BLaER1 treated with 17β-estradiol and CSF1 and Interleukin-3, amounts not matched to agents 10 nM and 100 nM (cell line): ENCODE data around the gene ACE.
A peak's percentile ranks its signal among the peaks of the same experiment; 100 is the strongest.

Experiments used
- H3K27ac ChIP-seq, 11 experiments: shearing (Covaris generic); formaldehyde crosslinking; 2 replicates each; pipeline ENCODE4 v1.8.1; 2022
- H3K27me3 ChIP-seq, 11 experiments: shearing (Covaris generic); formaldehyde crosslinking; 2 replicates each; pipeline ENCODE4 v1.8.1; 2022
- H3K36me3 ChIP-seq, 11 experiments: shearing (Covaris generic); formaldehyde crosslinking; 2 replicates each; pipeline ENCODE4 v1.8.1; 2022
- H3K4me1 ChIP-seq, 10 experiments: shearing (Covaris generic); formaldehyde crosslinking; 2 replicates each; pipeline ENCODE4 v1.8.1; 2022
- H3K4me2 ChIP-seq, 11 experiments: shearing (Covaris generic); formaldehyde crosslinking; 2 replicates each; pipeline ENCODE4 v1.8.1; 2022
- H3K4me3 ChIP-seq, 10 experiments: shearing (Covaris generic); formaldehyde crosslinking; 2 replicates each; pipeline ENCODE4 v1.8.1; 2022
- H3K9ac ChIP-seq, 11 experiments: shearing (Covaris generic); formaldehyde crosslinking; 2 replicates each; pipeline ENCODE4 v1.8.1; 2022
- H3K9me3 ChIP-seq, 11 experiments: shearing (Covaris generic); formaldehyde crosslinking; replicated peaks in 1 of 11; 2 replicates each; pipeline ENCODE4 v1.8.1; 2022
- H4K20me1 ChIP-seq, 11 experiments: shearing (Covaris generic); formaldehyde crosslinking; 2 replicates each; pipeline ENCODE4 v1.8.1; 2022
- Cebpa-rat ChIP-seq, 11 experiments: shearing (Covaris generic); IDR thresholded peaks; 2 replicates each; pipeline ENCODE4 v1.8.1; 2022

The ACE gene

DNA sequence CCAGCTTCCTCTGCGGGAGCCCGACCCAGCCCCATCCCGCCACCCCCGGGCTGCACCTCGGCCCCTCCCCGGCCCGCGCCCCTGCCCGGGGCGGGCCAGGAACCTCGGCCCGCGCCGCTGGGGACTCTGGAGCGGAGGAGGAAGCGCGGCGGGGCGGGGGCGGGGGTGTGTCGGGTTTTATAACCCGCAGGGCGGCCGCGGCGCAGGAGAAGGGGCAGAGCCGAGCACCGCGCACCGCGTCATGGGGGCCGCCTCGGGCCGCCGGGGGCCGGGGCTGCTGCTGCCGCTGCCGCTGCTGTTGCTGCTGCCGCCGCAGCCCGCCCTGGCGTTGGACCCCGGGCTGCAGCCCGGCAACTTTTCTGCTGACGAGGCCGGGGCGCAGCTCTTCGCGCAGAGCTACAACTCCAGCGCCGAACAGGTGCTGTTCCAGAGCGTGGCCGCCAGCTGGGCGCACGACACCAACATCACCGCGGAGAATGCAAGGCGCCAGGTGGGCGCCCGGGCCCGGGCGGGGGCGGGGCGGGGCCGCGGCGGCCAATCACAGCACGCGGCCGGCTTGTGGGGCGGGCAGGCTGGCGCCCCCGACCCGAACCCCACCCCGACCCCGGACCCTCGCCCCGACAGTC lies at the start of gene ACE:
ACE (plus strand) TSS at position 208 of the 626 bp plus-strand sequence; CDS start at position 242, 34 bp downstream.
- peak within 1 kb of the TSS in 1 of 11 experiments; percentile 33; a peak in 1 of 22 replicates for H3K27ac ChIP-seq

DNA sequence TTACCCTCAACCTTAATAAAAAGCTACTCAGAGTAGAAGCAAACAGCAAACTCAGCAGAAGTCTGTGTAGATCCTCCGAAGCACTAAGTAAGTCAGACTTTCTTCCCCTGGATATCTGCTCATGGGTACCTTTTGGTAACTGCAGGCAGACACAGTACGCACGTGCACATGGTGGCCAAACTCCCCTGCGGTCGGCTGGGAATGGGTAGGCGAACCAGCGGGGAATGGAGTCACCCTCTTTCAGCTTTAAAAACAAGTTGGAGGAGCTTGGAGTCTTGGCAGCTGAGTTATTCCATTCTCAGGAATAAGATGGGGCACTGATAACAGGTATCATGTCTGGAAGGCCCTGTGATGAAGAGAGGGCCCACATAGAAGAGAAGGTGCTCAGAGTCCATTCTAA lies 47.1 kb upstream of the ACE start:
- Histone ChIP-seq H3K4me2 (no peak overlapping the region), H3K4me3 (no peak overlapping the region), H3K9ac (no peak overlapping the region), H3K27me3 (no peaks in the 10 kb centered on the region), H3K4me1 (peaks cover 35 to 57% (median 54%) of the 10 kb centered on the region in 10 experiments), H3K9me3 (no peaks in the 10 kb centered on the region), H3K27ac (no peak overlapping the region), H3K36me3 (no peaks in the 10 kb centered on the region), H4K20me1 (peaks cover 0 to 11% (median 0%) of the 10 kb centered on the region in 11 experiments; a peak in 2 of 22 replicates)
- TF ChIP-seq Cebpa-rat (IDR thresholded peaks at IDR 0.05): no peak

More for the DNA sequence above, at the start of gene ACE:
- Histone ChIP-seq H3K36me3 (peaks cover 0 to 25% (median 0%) of the 10 kb centered on the region in 11 experiments; a peak in 4 of 22 replicates), H3K9me3 (no peaks in the 10 kb centered on the region), H3K9ac (peak within 1 kb of the TSS; percentile 47 to 70 (median 58); a peak in 21 of 22 replicates), H3K4me3 (peak within 1 kb of the TSS; percentile 60 to 75 (median 66)), H4K20me1 (peaks cover 0 to 26% (median 20%) of the 10 kb centered on the region in 11 experiments; a peak in 15 of 22 replicates), H3K4me1 (peaks cover 44 to 64% (median 51%) of the 10 kb centered on the region in 10 experiments), H3K27me3 (peaks cover 3 to 39% (median 33%) of the 10 kb centered on the region in 11 experiments; a peak in 20 of 22 replicates), H3K4me2 (peak within 1 kb of the TSS; percentile 91 to 100 (median 99))
- no peak for TF ChIP-seq Cebpa-rat (IDR thresholded peaks at IDR 0.05)

DNA sequence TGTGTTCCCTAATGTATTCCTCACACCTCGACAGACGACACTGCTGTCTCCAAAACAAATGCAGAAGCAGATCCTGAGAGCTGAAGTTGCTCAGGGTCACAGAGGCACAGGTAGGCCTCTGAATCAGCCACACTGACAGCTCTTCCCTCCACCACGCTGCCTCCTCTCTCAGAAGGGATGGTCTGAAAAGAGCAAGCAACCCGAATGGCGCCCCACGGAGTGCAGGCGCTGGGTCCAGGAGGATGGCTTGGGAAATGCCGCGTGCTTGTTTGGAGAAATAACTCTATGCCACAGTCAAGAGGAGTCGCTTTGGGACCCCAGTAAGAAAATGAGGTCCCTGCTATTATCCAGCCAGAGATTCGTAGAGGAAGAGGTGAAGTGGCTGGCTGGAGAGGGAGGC lies 46.6 kb upstream of the ACE start:
- no peaks in the 10 kb centered on the region for H3K27me3 ChIP-seq
- H3K27ac ChIP-seq: no peak overlapping the region
- TF ChIP-seq Cebpa-rat (IDR thresholded peaks at IDR 0.05): no peak
- H3K4me2 ChIP-seq: no peak overlapping the region
- no peak overlapping the region for H3K9ac ChIP-seq
- H3K9me3 ChIP-seq: no peaks in the 10 kb centered on the region
- no peaks in the 10 kb centered on the region for H3K36me3 ChIP-seq
- H3K4me3 ChIP-seq: no peak overlapping the region
- H4K20me1 ChIP-seq: peaks cover 0 to 11% (median 0%) of the 10 kb centered on the region in 11 experiments; a peak in 2 of 22 replicates
- peaks cover 40 to 62% (median 59%) of the 10 kb centered on the region in 10 experiments for H3K4me1 ChIP-seq

DNA sequence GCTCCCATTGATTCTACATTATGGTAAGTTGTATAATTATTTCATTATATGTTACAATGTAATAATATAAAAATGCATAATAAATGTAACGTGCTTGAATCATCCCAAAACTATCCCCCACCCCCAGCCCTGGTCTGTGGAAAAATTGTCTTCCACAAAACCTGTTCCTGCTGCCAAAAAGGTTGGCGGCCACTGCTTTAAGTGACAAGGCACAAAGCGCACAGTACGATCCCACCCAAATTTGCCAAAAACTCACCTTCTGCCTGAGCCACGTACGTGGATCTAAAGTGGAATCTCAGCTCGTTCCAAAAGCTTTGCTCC lies 45.3 kb upstream of the ACE start:
- no peak for TF ChIP-seq Cebpa-rat (IDR thresholded peaks at IDR 0.05)
- Histone ChIP-seq H3K36me3 (no peaks in the 10 kb centered on the region; a peak in 1 of 22 replicates), H3K4me1 (peaks cover 50 to 64% (median 62%) of the 10 kb centered on the region in 10 experiments), H3K27ac (no peak overlapping the region), H3K4me2 (no peak overlapping the region), H4K20me1 (peaks cover 0 to 8% (median 0%) of the 10 kb centered on the region in 11 experiments; a peak in 2 of 22 replicates), H3K9ac (no peak overlapping the region), H3K4me3 (no peak overlapping the region), H3K27me3 (0 out of 22 replicates have a peak, but pooled peaks cover 0 to 3% (median 0%) of the 10 kb centered on the region in 11 experiments), H3K9me3 (no peaks in the 10 kb centered on the region)

DNA sequence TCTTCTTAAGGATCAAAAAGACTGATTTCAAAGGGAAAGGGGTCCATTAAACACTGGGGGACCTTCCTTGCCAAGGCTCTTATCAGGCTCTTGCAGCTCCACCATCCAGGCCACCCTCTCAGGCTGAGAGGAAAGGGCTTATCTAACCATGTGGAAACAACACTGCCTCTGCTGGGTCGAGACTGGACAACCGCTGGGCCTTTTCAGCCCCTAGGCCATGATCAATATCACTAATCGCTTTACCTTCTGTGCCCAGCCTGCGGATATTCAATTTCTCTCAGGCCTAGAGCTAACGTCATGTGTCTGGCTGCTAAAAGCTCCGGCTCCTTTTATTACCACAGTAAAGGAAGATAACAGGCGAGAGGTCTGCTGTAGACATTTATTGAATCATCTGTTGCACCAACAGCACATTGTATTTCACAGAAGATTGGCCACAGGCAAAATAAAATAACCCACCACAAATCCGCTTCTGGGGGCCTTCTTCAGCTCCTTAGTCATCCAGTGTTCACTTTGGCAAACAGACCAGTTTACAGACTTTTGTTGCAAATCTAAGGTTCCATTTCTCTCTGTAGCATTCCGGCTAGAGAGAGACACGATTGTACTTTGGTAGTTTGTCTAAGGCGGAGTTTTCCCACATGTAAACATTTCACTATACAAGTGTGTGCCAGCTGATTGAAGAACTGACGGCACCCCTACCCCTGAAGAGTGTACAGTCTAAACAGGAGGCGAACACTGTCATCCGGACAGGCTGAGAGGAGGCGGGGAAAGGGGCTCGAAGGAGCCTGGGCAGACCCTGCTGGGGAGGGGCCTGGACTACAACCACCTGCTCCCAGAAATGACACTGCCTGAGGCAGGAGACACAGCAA lies 44.7 kb upstream of the ACE start:
- Histone ChIP-seq H3K36me3 (no peaks in the 10 kb centered on the region; a peak in 1 of 22 replicates), H3K9ac (no peak overlapping the region), H4K20me1 (peaks cover 0 to 8% (median 0%) of the 10 kb centered on the region in 11 experiments; a peak in 2 of 22 replicates), H3K9me3 (no peaks in the 10 kb centered on the region), H3K4me2 (peak overlapping the region in 7 of 11 experiments; percentile 76 to 87 (median 82); a peak in 6 of 22 replicates), H3K4me1 (peaks cover 46 to 64% (median 62%) of the 10 kb centered on the region in 10 experiments), H3K27me3 (0 out of 22 replicates have a peak, but pooled peaks cover 0 to 3% (median 0%) of the 10 kb centered on the region in 11 experiments), H3K4me3 (no peak overlapping the region), H3K27ac (peak overlapping the region in 3 of 11 experiments; percentile 71 to 73 (median 72); a peak in 5 of 22 replicates)
- no peak for TF ChIP-seq Cebpa-rat (IDR thresholded peaks at IDR 0.05)

DNA sequence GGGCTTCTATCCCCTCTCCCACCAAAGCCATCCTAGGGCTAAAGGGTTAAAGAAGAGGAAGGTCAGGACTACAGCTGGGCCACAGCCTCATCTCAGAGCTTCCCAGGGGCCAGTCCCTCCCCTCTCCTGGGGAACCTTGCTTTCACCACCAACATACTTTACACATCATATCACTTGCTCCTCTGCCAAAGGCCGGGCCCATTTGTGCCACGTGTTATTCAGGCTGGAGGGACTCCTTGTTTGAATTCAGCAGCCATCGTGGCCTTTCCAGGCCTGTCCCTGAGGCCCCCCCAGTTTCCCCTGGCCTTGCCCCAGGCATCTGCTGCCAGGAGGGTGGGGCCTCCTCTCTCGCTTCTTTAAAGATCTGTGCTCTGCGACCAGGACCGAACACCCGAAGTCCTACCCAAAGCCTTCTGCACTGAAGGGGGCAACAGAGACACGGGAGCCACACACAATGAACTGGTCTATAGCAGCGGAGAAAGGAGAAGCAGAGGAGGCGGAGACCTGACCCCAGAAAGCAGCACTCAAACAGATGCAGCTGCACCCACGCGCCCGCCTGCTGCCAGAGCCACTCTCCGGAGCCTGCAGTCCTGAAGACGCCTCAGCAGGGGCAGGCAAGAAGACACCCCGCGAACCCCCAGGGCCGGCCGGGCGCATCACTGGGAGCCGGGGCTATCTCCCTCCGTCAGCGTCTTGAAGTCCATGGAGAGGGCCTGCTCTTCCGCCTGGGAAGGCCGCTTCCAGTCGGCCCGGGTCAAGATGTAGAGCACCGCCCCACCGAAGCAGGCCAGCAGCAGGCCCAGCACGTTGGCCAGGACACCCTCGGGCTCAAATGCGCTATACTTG lies 42.9 kb upstream of the ACE start:
- Histone ChIP-seq H3K27ac (peak overlapping the region in 9 of 11 experiments; percentile 43 to 73 (median 68); a peak in 17 of 22 replicates), H4K20me1 (no peaks in the 10 kb centered on the region; a peak in 1 of 22 replicates), H3K4me3 (peak overlapping the region in 1 of 10 experiments; percentile 43; a peak in 1 of 20 replicates), H3K4me1 (peaks cover 48 to 62% (median 56%) of the 10 kb centered on the region in 10 experiments), H3K4me2 (peak overlapping the region; percentile 68 to 87 (median 81)), H3K36me3 (no peaks in the 10 kb centered on the region; a peak in 1 of 22 replicates), H3K9ac (peak overlapping the region; percentile 17 to 69 (median 54); a peak in 19 of 22 replicates), H3K27me3 (0 out of 22 replicates have a peak, but pooled peaks cover 0 to 3% (median 0%) of the 10 kb centered on the region in 11 experiments), H3K9me3 (no peaks in the 10 kb centered on the region)
- TF ChIP-seq Cebpa-rat (IDR thresholded peaks at IDR 0.05): no peak

DNA sequence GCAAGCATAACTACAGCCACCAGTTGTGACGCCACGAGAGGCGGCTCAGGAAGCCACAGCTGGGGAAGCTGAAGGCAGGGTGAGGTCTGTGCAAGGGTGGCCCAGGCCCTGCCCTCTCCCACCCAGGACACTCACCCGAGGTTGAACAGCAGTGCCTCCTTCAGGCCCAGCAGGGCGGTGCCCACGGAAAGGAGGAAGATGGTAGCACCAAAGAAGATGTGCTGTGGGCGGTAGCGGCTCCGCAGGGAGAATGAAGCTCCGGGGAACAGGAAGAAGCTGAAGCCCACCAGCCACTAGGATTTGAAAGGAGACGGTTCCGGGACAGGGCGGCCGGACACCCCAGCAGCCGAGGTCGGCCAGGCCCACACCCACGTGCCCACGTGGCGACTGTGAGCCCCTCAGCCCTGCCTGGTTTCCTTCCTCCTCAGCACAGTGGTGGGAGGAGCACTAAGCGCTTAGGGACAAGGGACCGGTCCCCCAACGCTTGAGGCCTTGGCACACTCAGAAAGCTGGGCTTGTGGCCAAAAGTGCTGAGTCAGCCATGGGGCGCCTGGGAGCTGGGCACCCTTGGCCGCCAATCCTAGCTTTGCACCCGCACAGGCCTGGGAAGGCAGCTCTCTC lies 41.8 kb upstream of the ACE start:
- Histone ChIP-seq H3K4me2 (peak overlapping the region; percentile 68 to 87 (median 81)), H3K9ac (peak overlapping the region in 1 of 11 experiments; percentile 66; a peak in 2 of 22 replicates), H3K27me3 (0 out of 22 replicates have a peak, but pooled peaks cover 0 to 3% (median 0%) of the 10 kb centered on the region in 11 experiments), H3K4me1 (peaks cover 59 to 73% (median 67%) of the 10 kb centered on the region in 10 experiments), H3K27ac (peak overlapping the region in 7 of 11 experiments; percentile 14 to 73 (median 68); a peak in 9 of 22 replicates), H3K4me3 (no peak overlapping the region), H3K9me3 (no peaks in the 10 kb centered on the region), H3K36me3 (no peaks in the 10 kb centered on the region; a peak in 1 of 22 replicates), H4K20me1 (no peaks in the 10 kb centered on the region; a peak in 1 of 22 replicates)
- TF ChIP-seq Cebpa-rat (IDR thresholded peaks at IDR 0.05): no peak
